Measurements from ENCODE around the gene PLCB1.

Gene PLCB1

GRCh38 chr20:8749101-8749500, 617.0 kb downstream of the PLCB1 start:
- DNase-seq = no peak

GRCh38 chr20:8749986-8750385, 617.9 kb downstream of the PLCB1 start:
- DNase-seq = no peak

GRCh38 chr20:8755340-8756118, 623.5 kb downstream of the PLCB1 start:
- no peak for DNase-seq

- DNase-seq = no peak
These were observed 624.3 kb downstream of the PLCB1 start for GRCh38 chr20:8756410-8756809.

GRCh38 chr20:8757146-8757545, 625.1 kb downstream of the PLCB1 start:
- DNase-seq = no peak

- no peak for DNase-seq
These were observed 632.4 kb downstream of the PLCB1 start for GRCh38 chr20:8764344-8764962.

- no peak for DNase-seq
These were observed 634.9 kb downstream of the PLCB1 start for GRCh38 chr20:8766868-8767390.

- no peak for DNase-seq
These were observed 642.3 kb downstream of the PLCB1 start for GRCh38 chr20:8774412-8774811.

GRCh38 chr20:8777911-8778310, 645.8 kb downstream of the PLCB1 start:
- no peak for DNase-seq

GRCh38 chr20:8778387-8778786, 646.3 kb downstream of the PLCB1 start:
- no peak for DNase-seq

- no peak for DNase-seq
These were observed 648.8 kb downstream of the PLCB1 start for GRCh38 chr20:8780915-8781314.

- DNase-seq = no peak
These were observed 650.7 kb downstream of the PLCB1 start for GRCh38 chr20:8782804-8783203.

GRCh38 chr20:8783734-8784133, 651.7 kb downstream of the PLCB1 start:
- DNase-seq = no peak

GRCh38 chr20:8786383-8786782, 654.3 kb downstream of the PLCB1 start:
- no peak for DNase-seq

GRCh38 chr20:8787090-8787489, 655.0 kb downstream of the PLCB1 start:
- DNase-seq = no peak

GRCh38 chr20:8788275-8788674, 656.2 kb downstream of the PLCB1 start:
- DNase-seq = no peak

- no peak for DNase-seq
These were observed 656.8 kb downstream of the PLCB1 start for GRCh38 chr20:8788831-8789230.

- peak; percentile 1 to 16 for DNase-seq
These were observed 658.5 kb downstream of the PLCB1 start for GRCh38 chr20:8790442-8791074.

GRCh38 chr20:8795404-8795803, 663.3 kb downstream of the PLCB1 start:
- no peak for DNase-seq

- no peak for DNase-seq
These were observed 664.1 kb downstream of the PLCB1 start for GRCh38 chr20:8796088-8796660.

GRCh38 chr20:8798505-8798904, 666.4 kb downstream of the PLCB1 start:
- no peak for DNase-seq

GRCh38 chr20:8800089-8800488, 668.0 kb downstream of the PLCB1 start:
- DNase-seq = no peak

- no peak for DNase-seq
These were observed 669.6 kb downstream of the PLCB1 start for GRCh38 chr20:8801686-8802085.

- no peak for DNase-seq
These were observed 671.0 kb downstream of the PLCB1 start for GRCh38 chr20:8803065-8803464.
